Gastrocnemius medialis (tissue), 4 donors: ENCODE results near the gene LRRC1. TPM values are rescaled to one million over a fixed set of nuclear protein-coding genes. Genes with fewer than 3 reads are reported as not detected.

Experiments
- ATAC-seq, 2 donors: fragments of 150-250 bp; one replicate each; pipeline ENCODE4 v1.9.1; 2016
- DNase-seq, 2 donors: peaks; one replicate each; pipeline ENCODE4 v3.0.0-alpha.2; 2019
- H3K27ac ChIP-seq, 4 donors: fragments of 200-600 bp; sonication (generic); 1 replicate in 1 of 4; 2 replicates in 3 of 4; pipeline ENCODE4 v1.5.1; 2016 to 2018; ENCODE audit warnings: mild to moderate bottlenecking in 2 of 4, moderate library complexity in 1 of 4
- H3K27me3 ChIP-seq, 3 donors: fragments of 200-600 bp; sonication (generic) in 2 of 3; 1 replicate in 1 of 3; 2 replicates in 2 of 3; pipeline versions ENCODE4 v1.5.1 to v1.6.0; 2016 to 2019; ENCODE audit warnings: mild to moderate bottlenecking in 1 of 3, moderate library complexity in 1 of 3
- H3K36me3 ChIP-seq, 2 donors: fragments of 200-600 bp; sonication (generic) in 1 of 2; one replicate each; pipeline ENCODE4 v1.5.1; 2017 to 2018
- H3K4me1 ChIP-seq, 2 donors: fragments of 200-600 bp; sonication (generic) in 1 of 2; one replicate each; pipeline ENCODE4 v1.5.1; 2016 to 2017; ENCODE audit warnings: mild to moderate bottlenecking in 2 of 2
- H3K4me3 ChIP-seq, 4 donors: fragments of 200-600 bp; sonication (generic) in 3 of 4; 1 replicate in 1 of 4; 2 replicates in 3 of 4; pipeline ENCODE4 v1.5.1; 2016 to 2019; ENCODE audit warnings: mild to moderate bottlenecking in 2 of 4
- H3K9me3 ChIP-seq, 3 donors: fragments of 200-600 bp; sonication (generic) in 2 of 3; 1 replicate in 1 of 3; 2 replicates in 2 of 3; pipeline ENCODE4 v1.5.1; 2016 to 2019
- CTCF ChIP-seq, 5 experiments: fragments of 450-650 bp in 3 of 5; fragments of 200-600 bp in 2 of 5; sonication (generic) in 2 of 5; IDR thresholded peaks in 4 of 5; conservative IDR thresholded peaks in 1 of 5; 1 replicate in 4 of 5; 2 replicates in 1 of 5; pipeline ENCODE4 v1.5.1; 2016 to 2019; ENCODE audit warnings: antibody characterized with exemption in 5 of 5, mild to moderate bottlenecking in 3 of 5, moderate library complexity in 3 of 5
- POLR2A ChIP-seq, 2 donors: fragments of 450-650 bp; IDR thresholded peaks; one replicate each; pipeline ENCODE4 v1.6.1; 2017; ENCODE audit warnings: antibody characterized with exemption in 2 of 2, mild to moderate bottlenecking in 2 of 2, moderate library complexity in 2 of 2
- in situ Hi-C, 4 donors: fragments of 200-750 bp; cut with MboI; loops; one replicate each; pipeline versions ENCODE4 v1.15.0 to v1.8.0; 2017; ENCODE audit warnings: low sequenced_read_pairs in 4 of 4
- intact Hi-C: fragments of 100-400 bp; cut with DNase I; formaldehyde crosslinking; loops from one replicate; pipeline ENCODE4 v1.15.1; 2023; ENCODE audit warnings: low total_unique reads
- total RNA-seq, 4 donors: library from RNA; depleted of rRNA; stranded (reverse); fragments of >200 nt; gene quantifications; one replicate each; pipeline versions ENCODE4 v1.1.0 to v1.2.3, GENCODE V29; 2016

LRRC1 gene
- total RNA-seq, 4 donors from 2014 or later: 0.67 to 8.5 (median 2.4) TPM

GRCh38 chr6:53854843-53855567 is 60.2 kb downstream of the LRRC1 start:
- in situ Hi-C loops: no loop called here
- intact Hi-C loops: no loop called here
- H3K4me3 ChIP-seq: no peak overlapping the region
- TF ChIP-seq POLR2A (IDR thresholded peaks at IDR 0.05): no peak
- TF ChIP-seq CTCF (IDR thresholded peaks at IDR 0.05 in 4 of 5, conservative IDR thresholded peaks at IDR 0.05 in 1 of 5): no peak
- H3K9me3 ChIP-seq: no peaks in the 10 kb centered on the region
- ATAC-seq (no peak), DNase-seq (no peak)
- H3K27ac ChIP-seq: no peak overlapping the region
- H3K4me1 ChIP-seq: no peaks in the 10 kb centered on the region
- no peaks in the 10 kb centered on the region for H3K36me3 ChIP-seq
- no peaks in the 10 kb centered on the region for H3K27me3 ChIP-seq

DNA sequence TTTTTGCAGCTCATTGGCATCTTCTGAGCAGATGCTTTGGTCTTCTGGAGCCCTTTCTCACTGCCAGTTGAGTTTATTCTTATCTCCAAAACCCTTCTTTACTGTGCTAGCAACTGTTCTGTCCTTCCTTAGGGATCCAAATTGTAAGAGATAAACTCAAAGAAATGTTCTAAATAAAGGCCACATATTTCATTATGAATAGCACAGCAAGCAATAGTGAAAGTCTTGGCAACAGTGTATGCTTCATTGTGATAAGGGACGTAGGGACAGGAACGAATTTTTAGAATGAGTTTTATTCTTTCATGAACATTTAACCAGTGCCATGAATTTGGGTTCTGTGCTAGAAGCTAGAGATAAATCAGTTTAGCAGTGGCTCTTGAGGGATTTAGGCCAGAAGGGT is 61.1 kb downstream of the LRRC1 start:
- in situ Hi-C loops: no loop called here
- ATAC-seq: no peak
- no peaks in the 10 kb centered on the region for H3K36me3 ChIP-seq

DNA sequence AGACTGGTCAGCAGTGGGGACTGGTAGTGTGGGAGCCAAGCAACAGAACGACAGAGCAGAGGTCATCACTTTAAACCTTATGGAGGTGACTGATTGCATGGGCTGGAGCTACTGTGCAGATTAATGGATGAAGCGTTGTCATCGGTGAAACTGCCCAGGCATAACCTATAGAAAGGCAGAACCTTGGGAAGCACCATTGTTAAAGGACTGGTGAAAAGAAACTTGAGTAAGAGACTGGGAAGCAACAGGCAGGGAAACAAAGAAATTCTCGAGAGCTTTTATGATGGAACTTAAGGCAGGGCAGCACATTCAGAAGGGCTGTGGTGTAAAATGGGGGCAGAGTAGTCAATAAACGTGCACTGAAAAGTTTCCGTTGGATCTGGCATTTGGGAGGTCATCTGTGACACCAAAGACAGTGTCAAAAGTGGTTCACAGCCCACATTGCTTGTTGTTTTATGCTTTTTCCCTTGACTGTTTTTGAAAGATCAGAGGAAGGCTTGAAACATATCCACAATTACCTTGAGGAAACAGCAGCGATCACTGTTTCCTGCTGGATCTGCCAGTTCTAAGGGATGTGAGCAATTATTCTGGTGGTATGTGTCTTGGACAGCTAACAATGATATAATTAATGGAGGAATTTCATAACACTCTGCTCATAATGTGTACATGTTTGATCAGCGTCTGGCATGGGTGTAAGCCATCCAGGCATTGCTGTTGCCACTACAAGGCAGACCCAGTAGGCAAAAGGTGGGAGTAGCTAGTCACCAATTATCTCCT is 62.7 kb downstream of the LRRC1 start:
- no peaks in the 10 kb centered on the region for H3K9me3 ChIP-seq
- in situ Hi-C loops: no loop called here
- intact Hi-C loops: no loop called here
- H3K36me3 ChIP-seq: no peaks in the 10 kb centered on the region
- H3K4me3 ChIP-seq: no peak overlapping the region
- no peak for DNase-seq
- TF ChIP-seq POLR2A (IDR thresholded peaks at IDR 0.05): no peak
- TF ChIP-seq CTCF (IDR thresholded peaks at IDR 0.05 in 4 of 5, conservative IDR thresholded peaks at IDR 0.05 in 1 of 5): no peak
- H3K27me3 ChIP-seq: no peaks in the 10 kb centered on the region
- no peak overlapping the region for H3K27ac ChIP-seq
- no peaks in the 10 kb centered on the region for H3K4me1 ChIP-seq
- no peak for ATAC-seq

More for the DNA sequence above, 61.1 kb downstream of the LRRC1 start:
- Histone ChIP-seq H3K9me3 (no peaks in the 10 kb centered on the region), H3K27me3 (no peaks in the 10 kb centered on the region), H3K4me3 (no peak overlapping the region), H3K27ac (no peak overlapping the region), H3K4me1 (no peaks in the 10 kb centered on the region)
- DNase-seq: no peak
- intact Hi-C loops: no loop called here
- no peak for TF ChIP-seq POLR2A (IDR thresholded peaks at IDR 0.05)
- TF ChIP-seq CTCF (IDR thresholded peaks at IDR 0.05 in 4 of 5, conservative IDR thresholded peaks at IDR 0.05 in 1 of 5): no peak

- H3K9me3 ChIP-seq: no peaks in the 10 kb centered on the region
- H3K36me3 ChIP-seq: no peaks in the 10 kb centered on the region
- H3K4me3 ChIP-seq: no peak overlapping the region
- ATAC-seq (no peak), DNase-seq (no peak)
- intact Hi-C loops (no loop called here), in situ Hi-C loops (no loop called here)
- no peaks in the 10 kb centered on the region for H3K27me3 ChIP-seq
- no peaks in the 10 kb centered on the region for H3K4me1 ChIP-seq
- TF ChIP-seq CTCF (IDR thresholded peaks at IDR 0.05 in 4 of 5, conservative IDR thresholded peaks at IDR 0.05 in 1 of 5): no peak
- no peak for TF ChIP-seq POLR2A (IDR thresholded peaks at IDR 0.05)
- no peak overlapping the region for H3K27ac ChIP-seq
Measured at GRCh38 chr6:53858196-53858595, 63.4 kb downstream of the LRRC1 start.
